ENCODE data around the gene CARM1.
A peak's percentile ranks its signal among the peaks of the same experiment; 100 is the strongest.
"Not testable (repeated sequence)": the region's sequence is repeated elsewhere in the genome, so short reads cannot be mapped to it uniquely, and the experiment has no call there.

The CARM1 gene

GRCh38 chr19:10876459-10877240 is 5.3 kb downstream of the CARM1 start:
- peak; percentile 68 to 77 (median 72) for DNase-seq

GRCh38 chr19:10877608-10878007 is 6.3 kb downstream of the CARM1 start:
- DNase-seq, result not testable (repeated sequence)

- DNase-seq, result no peak
Observed at GRCh38 chr19:10878253-10878652, 6.9 kb downstream of the CARM1 start.

- no peak for DNase-seq
Observed at GRCh38 chr19:10881403-10882107, 10.2 kb downstream of the CARM1 start.

GRCh38 chr19:10882108-10882457 is 10.7 kb downstream of the CARM1 start:
- no peak for DNase-seq

GRCh38 chr19:10884274-10884673 is 12.9 kb downstream of the CARM1 start:
- DNase-seq, result peak in 1 of 4 experiments; percentile 22

GRCh38 chr19:10885201-10886169 is 14.1 kb downstream of the CARM1 start:
- DNase-seq, result no peak

GRCh38 chr19:10887616-10888367 is 16.4 kb downstream of the CARM1 start:
- DNase-seq, result no peak

- DNase-seq, result no peak
Observed at GRCh38 chr19:10888421-10888866, 17.1 kb downstream of the CARM1 start.

- DNase-seq, result no peak
Observed at GRCh38 chr19:10889880-10890279, 18.5 kb downstream of the CARM1 start.

GRCh38 chr19:10891405-10892086 is 20.2 kb downstream of the CARM1 start:
- DNase-seq, result no peak

- DNase-seq, result no peak
Observed at GRCh38 chr19:10892256-10892655, 20.9 kb downstream of the CARM1 start.

- no peak for DNase-seq
Observed at GRCh38 chr19:10894911-10895213, 23.5 kb downstream of the CARM1 start.

GRCh38 chr19:10895363-10895762 is 24.0 kb downstream of the CARM1 start:
- no peak for DNase-seq

- no peak for DNase-seq
Observed at GRCh38 chr19:10895920-10896319, 24.6 kb downstream of the CARM1 start.

- peak; percentile 58 to 75 (median 74) for DNase-seq
Observed at GRCh38 chr19:10896851-10897526, 25.6 kb downstream of the CARM1 start.

GRCh38 chr19:10898633-10899032 is 27.3 kb downstream of the CARM1 start:
- DNase-seq, result no peak

- DNase-seq, result no peak
Observed at GRCh38 chr19:10899151-10899653, 27.8 kb downstream of the CARM1 start.

GRCh38 chr19:10907925-10908324 is 36.6 kb downstream of the CARM1 start:
- DNase-seq, result no peak

GRCh38 chr19:10908380-10908960 is 37.1 kb downstream of the CARM1 start:
- DNase-seq, result no peak
